ENCODE measurements around the gene CLCN7. TPM values are rescaled to one million over a fixed set of nuclear protein-coding genes. Genes with fewer than 3 reads are reported as not detected.

Gene CLCN7
- total and polyA plus RNA-seq, 2 of the 4 experiments (the other 2 are of a cell fraction): 10.8 to 45.2 TPM

- POLR2A ChIA-PET (ENCODE audit: unreplicated experiment): no interaction called here
These were observed 43.9 kb upstream of the CLCN7 start for GRCh38 chr16:1518626-1519135.

More at GRCh38 chr16:1518626-1519135, 43.9 kb upstream of the CLCN7 start:
- Histone ChIP-seq H3K36me3 (ENCODE audit: control insufficient read depth, insufficient read depth, low read length) (peaks cover 14% of the 10 kb centered on the region), H3K18ac (ENCODE audit: low read depth, low read length) (no peak overlapping the region), H3K14ac (replicated peaks; ENCODE audit: low read depth, low read length) (no peak overlapping the region), H3K27me3 (ENCODE audit: control insufficient read depth, insufficient read depth, low read length) (no peaks in the 10 kb centered on the region), H2BK5ac (ENCODE audit: low read depth, low read length, poor library complexity, severe bottlenecking) (no peak overlapping the region), H4K20me1 (ENCODE audit: insufficient read depth, low read length) (no peaks in the 10 kb centered on the region), H2BK15ac (ENCODE audit: low read depth, low read length) (no peak overlapping the region), H3K9ac (ENCODE audit: low read depth, low read length) (no peak overlapping the region), H2BK120ac (ENCODE audit: low read depth, low read length) (no peak overlapping the region), H3K4me2 (ENCODE audit: low read depth, low read length) (no peak overlapping the region), H4K5ac (ENCODE audit: low read depth, low read length) (no peak overlapping the region), H3K79me1 (ENCODE audit: low read depth in 1 of 2, low read length in 2 of 2) (no peaks in the 10 kb centered on the region), H3K56ac (ENCODE audit: extremely low read depth, insufficient read depth, low read length) (no peak overlapping the region), H3K9me3 (ENCODE audit: control insufficient read depth, insufficient read depth, low read length) (peaks cover 4% of the 10 kb centered on the region), H2BK20ac (ENCODE audit: low read depth, low read length) (no peak overlapping the region), H2AK5ac (ENCODE audit: low read depth, low read length) (no peak overlapping the region), H2AK9ac (replicated peaks; ENCODE audit: low read depth, low read length, poor library complexity) (no peak overlapping the region), H3K23ac (ENCODE audit: low read depth, low read length) (no peak overlapping the region), H4K8ac (ENCODE audit: low read depth in 2 of 2, low read length in 2 of 2) (no peak overlapping the region), H3K27ac (ENCODE audit: insufficient read depth, low read length) (no peak overlapping the region), H3K4me3 (ENCODE audit: insufficient read depth, low read depth, low read length) (no peak overlapping the region), H3K4me1 (ENCODE audit: control insufficient read depth, insufficient read depth, low read length) (no peaks in the 10 kb centered on the region), H3K4ac (ENCODE audit: low read depth, low read length) (no peak overlapping the region), H2AFZ (replicated peaks; ENCODE audit: low read length, poor library complexity) (no peak overlapping the region), H3K9me1 (ENCODE audit: insufficient read depth, low read length) (no peaks in the 10 kb centered on the region), H4K91ac (ENCODE audit: insufficient read depth, low read depth, low read length) (no peak overlapping the region)
- CTCF ChIA-PET: no interaction called here
- 77% methylated on average over 5 of the region's 16 CpGs; no CpG with 5 or more reads in 1 of the 2 experiments for WGBS, 2 experiments (ENCODE audit: extremely low coverage in 2 of 2, insufficient read length in 1 of 2)
- intact Hi-C loops (cut with micrococcal nuclease): no loop called here
- dilution Hi-C loops (cut with HindIII; ENCODE audit: low sequenced_read_pairs, unreplicated experiment): no loop called here
- ATAC-seq (ENCODE audit: low read depth): no peak
- DNase-seq: no peak
- TF ChIP-seq MAZ (IDR thresholded peaks at IDR 0.05; ENCODE audit: borderline replicate concordance, low read depth, low read length) (no peak), ELK1 (IDR thresholded peaks at IDR 0.05; ENCODE audit: borderline replicate concordance, low read depth, low read length) (no peak), RCOR1 (IDR thresholded peaks at IDR 0.05; ENCODE audit: insufficient replicate concordance, low read length) (no peak), POLR2A (IDR thresholded peaks at IDR 0.05; ENCODE audit: low read depth, low read length) (no peak), CTCF (conservative IDR thresholded peaks at IDR 0.05; ENCODE audit: low read depth, low read length) (no peak), FOS (IDR thresholded peaks at IDR 0.05; ENCODE audit: low read depth, low read length) (no peak), NFE2L2 (IDR thresholded peaks at IDR 0.05; ENCODE audit: low read depth, low read length) (no peak), CHD1 (IDR thresholded peaks at IDR 0.05; ENCODE audit: low read depth, low read length) (no peak), RAD21 (IDR thresholded peaks at IDR 0.05; ENCODE audit: low read length) (no peak), MAFK (IDR thresholded peaks at IDR 0.05; ENCODE audit: low read depth, low read length) (no peak), CEBPB (IDR thresholded peaks at IDR 0.05; ENCODE audit: low read depth, low read length) (no peak), SMC3 (IDR thresholded peaks at IDR 0.05; ENCODE audit: low read depth, low read length) (no peak), USF2 (IDR thresholded peaks at IDR 0.05; ENCODE audit: low read depth, low read length) (no peak)
- in situ Hi-C loops (cut with MboI; ENCODE audit: low sequenced_read_pairs): no loop called here
- no TSS peak for BruUV-seq (replicated peaks)

All from IMR-90 (cell line).